Measurements from ENCODE around the gene ASB11.

GRCh38 chrX:15345976-15346375 is 30.5 kb upstream of the ASB11 start:
- TF ChIP-seq EZH2 (IDR thresholded peaks at IDR 0.05; ENCODE audit: insufficient read depth, poor library complexity, severe bottlenecking), result no peak
- TF ChIP-seq EZH2phosphoT487 (IDR thresholded peaks at IDR 0.05; ENCODE audit: insufficient read depth, low read depth), result no peak

Measured in GM23248 (cell line).